ENCODE data around the gene ANKRD37.
"Not testable (repeated sequence)": the region's sequence is repeated elsewhere in the genome, so short reads cannot be mapped to it uniquely, and the experiment has no call there.

ANKRD37 gene, protein sequence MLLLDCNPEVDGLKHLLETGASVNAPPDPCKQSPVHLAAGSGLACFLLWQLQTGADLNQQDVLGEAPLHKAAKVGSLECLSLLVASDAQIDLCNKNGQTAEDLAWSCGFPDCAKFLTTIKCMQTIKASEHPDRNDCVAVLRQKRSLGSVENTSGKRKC

DNA sequence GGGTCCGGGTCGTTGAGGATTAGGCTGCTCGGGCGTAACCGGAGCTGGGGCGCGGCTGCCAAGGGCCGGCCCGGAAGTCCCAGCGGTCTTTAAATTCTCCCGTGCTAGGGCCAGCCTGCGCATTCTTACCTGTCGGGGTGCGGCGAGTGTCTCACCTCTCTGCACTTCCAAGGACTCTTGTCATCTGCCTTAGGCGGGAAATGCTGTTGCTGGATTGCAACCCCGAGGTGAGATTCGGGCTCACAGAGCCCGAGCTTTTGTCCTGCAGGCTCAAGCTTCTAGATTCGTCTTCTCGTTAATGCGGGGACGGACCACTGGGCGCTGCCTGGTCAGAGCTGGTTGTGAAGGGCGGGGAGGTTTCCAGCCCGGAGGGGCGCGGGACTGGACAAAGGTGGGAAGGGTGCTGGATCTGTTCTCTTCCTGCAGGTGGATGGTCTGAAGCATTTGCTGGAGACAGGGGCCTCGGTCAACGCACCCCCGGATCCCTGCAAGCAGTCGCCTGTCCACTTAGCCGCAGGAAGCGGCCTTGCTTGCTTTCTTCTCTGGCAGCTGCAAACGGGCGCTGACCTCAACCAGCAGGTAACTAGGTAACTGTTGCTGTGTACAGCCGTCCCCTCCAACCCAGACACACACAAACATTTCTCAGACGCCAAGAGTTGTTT lies at the start of gene ANKRD37:
ANKRD37 (plus strand) TSS at position 118 of the 662 bp plus-strand sequence; CDS start at position 201, 83 bp downstream.
- DNase-seq, result peak; percentile 57

DNA sequence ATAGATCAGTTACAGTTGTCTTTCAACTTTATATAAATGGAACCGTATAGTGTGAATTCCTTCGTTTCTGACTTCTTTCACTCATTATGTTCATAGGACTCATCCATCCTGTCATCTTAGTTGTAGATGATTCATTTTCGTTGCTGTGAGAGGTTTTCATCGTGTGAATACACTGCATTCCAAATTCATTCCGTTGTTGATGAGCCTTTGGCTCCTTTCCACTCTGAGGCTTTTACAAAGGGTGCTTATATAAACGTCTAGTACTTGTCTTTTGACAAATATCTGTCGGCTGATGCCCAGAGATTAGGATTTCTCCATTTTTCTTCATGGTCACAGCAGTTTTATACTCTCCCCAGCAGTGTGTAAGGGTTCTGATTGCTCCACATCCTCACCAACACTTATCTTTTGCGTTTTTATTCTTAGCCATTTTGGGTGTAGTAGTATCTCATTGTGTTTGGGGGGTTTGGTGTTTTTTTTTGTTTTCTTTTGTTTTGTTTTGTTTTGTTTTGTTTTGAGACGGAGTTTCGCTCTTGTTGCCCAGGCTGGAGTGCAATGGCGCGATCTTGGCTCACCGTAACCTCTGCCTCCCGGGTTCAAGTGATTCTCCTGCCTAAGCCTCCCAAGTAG lies 49.6 kb upstream of the ANKRD37 start:
- DNase-seq, result no peak

DNA sequence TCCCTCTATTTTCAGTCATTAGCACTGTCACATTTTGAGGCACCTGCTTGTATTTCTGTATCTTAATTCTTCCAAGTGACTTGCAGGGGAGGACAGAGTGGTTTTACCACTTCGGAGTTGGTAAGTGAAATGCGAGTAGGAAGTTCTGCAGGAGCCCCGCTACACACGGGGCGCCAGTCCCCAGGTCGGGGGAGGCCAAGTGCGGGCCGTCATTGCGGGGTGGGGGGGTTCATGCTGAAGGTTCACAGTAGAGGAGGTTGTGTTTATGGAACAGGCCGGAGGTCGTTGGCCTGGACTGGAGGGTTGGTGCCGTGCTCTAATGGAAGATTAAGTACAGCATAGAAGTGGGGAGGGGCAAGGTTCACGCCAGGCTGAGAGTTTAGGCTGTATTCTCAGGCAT lies 45.0 kb upstream of the ANKRD37 start:
- no peak for DNase-seq

DNA sequence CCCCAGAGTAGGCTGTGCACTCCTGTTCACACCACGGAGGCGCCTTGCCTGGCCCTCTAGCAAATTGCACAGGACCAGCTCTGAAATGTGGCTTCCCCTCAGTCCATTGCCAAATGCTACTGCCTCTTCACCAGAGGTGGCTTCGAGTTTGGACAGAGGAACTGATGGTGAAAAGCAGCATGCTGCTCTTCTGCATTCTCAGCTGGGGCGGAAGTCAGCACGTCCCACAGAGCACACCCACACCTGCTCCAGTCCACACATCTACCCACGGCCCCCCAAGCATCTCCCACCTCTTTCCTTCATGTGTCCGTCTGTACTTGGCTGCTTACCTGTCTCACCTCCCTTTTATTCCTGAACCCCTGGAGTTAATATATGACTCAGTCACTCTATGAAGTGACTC lies 44.4 kb upstream of the ANKRD37 start:
- DNase-seq, result no peak

DNA sequence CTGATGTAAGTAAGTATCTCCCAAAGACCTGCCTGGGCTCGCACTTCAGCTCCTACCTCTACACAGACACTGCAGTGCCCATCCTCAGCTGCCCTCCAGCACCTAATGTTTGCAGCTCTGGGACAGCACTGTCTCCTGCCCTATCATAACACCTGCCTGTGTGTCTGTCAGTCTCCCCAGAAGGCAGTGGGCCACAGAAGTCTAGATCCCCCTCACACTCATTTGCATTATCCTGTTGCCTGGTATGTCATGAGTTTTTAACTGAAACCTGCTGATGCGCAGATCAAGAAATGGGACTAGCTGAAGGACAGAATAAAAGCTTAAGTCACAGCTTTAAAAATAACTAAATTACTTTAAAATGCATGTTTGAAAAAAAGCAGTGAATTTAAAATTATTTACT lies 43.9 kb upstream of the ANKRD37 start:
- no peak for DNase-seq

DNA sequence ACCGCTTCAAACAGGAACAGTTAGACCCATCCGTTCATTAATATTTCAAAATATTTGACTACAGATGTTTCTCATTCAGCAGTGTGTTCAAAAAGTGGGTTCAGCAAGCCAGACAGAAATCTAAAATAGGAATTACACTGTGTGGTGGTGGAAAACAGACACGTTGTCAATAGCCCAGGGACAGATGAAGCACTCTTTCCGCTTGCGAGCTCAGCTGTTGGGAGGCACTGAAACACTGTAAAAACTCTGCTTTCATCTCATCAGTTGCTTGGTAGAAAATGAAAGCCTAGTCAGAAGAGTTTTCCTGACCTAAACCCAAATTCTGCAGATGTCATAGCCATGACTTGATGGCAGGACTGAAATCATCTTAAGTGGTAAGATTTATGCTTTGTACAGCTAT lies 39.4 kb upstream of the ANKRD37 start:
- no peak for DNase-seq

DNA sequence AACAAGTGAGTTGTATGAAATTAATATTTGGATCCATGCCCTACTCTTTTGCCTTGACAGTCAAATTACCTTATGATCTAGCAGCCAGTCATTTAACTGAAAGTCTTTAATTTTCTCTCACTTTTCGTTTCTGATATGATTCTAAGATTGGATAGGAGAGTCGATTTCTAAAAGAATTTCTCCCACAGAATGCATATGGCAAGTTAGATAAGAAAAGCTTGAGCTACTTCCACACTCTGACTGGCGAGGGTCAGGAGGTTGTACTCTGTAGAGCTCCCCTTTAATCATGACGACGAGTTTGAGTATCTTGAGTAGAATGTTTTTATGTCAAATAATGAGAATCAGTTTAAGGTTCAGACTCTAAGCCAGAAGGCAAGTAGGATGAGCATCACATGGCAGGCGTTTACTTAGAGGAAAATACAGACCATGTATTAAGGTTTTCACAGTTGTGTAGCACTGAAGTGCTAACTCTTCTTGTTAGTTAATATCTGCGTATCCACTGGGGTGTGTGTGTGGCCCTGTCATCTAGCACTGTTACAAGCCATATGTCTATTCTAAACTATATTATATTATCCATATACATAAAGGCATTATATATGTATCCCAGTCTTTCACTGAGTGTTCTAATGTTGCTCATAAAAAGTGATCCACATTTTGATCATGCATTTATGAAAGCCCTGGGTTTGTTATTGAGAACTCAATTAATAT lies 38.8 kb upstream of the ANKRD37 start:
- DNase-seq, result no peak

DNA sequence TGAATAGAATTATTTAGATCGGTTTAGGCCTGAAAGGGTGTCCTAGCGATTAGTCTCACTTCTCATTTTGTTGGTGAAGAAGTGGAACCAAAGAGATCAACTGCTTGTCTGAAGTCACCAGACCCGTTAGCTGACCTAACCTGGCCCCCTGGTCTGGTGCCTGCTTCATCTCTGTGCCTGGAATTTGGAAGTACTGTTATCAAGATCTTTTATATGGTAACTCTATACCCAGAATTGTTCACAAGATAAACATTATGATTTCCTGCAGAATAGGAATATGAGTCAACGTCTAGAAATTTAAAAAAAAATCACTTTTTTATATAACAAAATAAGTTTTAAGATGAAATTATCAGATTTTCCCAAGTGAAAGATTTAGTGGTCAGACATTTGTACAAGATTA lies 38.1 kb upstream of the ANKRD37 start:
- DNase-seq, result no peak

DNA sequence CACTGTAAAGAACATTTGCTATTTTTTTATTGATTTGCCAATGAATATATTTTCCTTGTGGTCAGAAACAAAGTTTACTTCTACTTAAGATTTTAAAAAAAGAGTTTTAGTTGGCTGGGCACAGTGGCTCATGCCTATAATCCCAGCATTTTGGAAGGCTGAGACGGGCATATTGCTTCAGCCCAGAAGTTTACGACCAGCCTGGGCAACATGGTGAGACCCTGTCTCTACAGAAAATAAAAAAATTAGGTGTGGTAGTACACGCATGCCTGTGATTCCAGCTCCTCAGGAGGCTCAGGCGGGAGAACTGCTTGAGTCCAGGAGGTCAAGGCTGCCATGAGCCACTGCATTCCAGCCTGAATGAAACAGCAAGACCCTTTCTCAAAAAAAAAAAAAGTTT lies 37.7 kb upstream of the ANKRD37 start:
- DNase-seq, result no peak

DNA sequence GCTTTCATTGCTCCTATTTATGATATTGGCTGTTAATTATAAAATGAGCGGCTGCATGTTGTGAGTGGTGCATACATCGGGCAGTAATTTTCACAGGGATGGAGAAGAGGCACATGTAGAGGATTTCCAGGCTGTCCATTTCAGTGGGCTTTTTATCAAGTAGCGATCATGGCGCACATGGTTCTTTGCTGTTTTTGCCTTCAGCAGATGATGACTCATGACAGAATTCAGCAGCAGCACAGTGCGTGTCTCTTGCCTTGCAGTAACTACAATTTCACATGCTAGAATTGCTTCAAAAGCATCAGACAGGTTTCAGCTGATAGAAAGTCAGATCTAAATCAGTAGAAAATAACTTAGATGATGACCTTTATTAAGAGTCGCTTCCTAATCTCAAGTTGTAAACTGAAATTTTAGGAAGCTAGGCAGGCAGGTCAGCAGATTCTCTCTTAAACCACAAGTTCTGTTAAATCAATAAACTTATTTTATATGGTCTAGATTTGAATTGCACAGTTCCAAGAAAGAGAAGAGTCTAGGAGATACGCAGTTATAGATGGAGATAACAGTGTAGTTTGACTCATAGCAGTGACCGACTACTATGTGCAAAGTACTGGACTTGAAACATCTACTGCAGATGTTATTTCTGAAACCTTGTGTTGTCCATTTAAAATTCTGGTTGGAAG lies 36.7 kb upstream of the ANKRD37 start:
- DNase-seq, result no peak

DNA sequence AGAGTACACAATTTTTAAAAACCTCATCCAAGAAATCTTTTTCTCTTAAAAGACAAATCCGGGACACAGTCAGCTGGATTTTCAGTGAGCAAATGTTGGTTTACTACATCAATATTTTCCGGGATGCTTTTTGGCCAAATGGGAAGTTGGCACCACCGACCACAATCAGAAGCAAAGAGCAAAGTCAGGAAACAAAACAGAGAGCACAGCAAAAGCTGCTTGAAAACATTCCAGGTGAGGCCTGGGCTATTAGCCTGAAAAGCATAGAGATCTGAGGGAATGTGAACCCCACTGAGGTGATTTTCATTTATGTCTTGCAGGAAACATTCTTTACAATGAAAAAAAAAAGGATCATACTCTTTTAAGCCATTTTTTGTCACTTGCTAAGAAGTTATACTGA lies 34.8 kb upstream of the ANKRD37 start:
- DNase-seq, result no peak

DNA sequence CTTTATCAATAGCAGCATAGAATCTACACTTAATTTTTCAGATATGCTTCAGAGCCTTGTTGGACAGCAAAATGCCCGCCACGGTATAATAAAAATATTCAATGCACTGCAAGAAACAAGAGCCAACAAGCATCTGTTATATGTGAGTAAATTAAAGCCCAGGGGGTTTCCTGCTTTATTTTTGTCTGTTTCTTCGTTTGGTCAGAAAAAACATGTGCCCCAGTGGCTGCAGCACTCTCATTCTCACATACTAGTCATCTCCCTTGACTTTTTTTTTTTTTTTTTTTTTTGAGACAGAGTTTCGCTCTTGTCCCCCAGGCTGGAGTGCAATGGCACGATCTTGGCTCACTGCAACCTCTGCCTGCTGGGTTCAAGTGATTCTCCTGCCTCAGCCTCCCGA lies 34.1 kb upstream of the ANKRD37 start:
- not testable (repeated sequence) for DNase-seq

DNA sequence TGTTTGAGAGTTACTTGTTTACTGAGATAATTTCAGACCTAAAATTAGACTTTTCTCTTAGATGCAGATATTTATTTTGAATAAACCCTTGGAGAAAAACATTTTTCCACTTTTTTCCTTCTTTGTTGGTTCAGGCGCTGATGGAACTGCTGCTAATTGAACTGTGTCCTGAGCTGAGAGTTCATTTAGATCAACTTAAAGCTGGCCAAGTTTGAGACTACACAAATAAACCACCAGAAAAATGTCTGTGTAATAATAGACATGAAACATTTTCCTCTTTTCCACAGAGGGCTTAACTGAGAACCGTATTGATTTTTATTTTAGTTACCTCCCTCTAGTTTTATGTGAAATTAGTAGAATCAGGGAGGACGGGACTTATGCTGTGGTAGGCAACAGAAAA lies 33.4 kb upstream of the ANKRD37 start:
- DNase-seq, result no peak

DNA sequence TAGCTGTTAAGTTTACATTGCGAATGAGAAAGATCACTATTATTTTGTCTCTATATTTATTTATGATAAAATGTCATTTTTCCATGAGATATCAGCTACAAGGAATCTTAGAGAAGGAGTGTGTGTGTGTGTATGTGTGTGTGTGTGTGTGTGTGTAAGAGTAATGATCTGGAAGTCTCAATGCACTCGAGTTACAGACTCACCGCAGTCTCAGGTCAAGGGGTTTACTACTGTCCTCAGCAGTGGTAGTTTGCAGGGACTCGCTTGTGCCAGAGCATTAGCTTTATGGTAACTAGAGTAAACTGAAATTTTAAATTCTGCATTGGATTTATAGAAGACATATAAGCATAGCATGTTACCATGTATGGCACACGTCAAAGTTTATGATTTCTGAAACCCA lies 31.8 kb upstream of the ANKRD37 start:
- DNase-seq, result no peak

DNA sequence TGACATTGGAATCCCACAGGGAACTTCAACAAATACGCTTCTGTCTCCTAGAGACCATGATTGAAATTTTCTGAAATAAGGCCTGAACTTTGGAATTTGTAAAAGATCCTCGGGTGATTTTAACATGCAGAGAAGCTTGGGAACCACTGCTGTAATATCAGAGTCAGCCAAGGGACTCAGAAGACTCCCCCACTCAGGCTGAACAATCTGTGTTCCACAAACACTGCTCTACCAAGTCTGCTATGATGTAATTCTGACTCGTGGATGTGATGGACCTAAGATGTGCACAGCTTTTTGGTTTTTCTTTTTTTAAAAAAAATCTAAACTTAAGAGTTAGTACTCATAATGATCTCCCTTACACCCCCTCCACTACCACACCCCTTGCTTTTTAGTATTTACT lies 26.9 kb upstream of the ANKRD37 start:
- DNase-seq, result no peak

DNA sequence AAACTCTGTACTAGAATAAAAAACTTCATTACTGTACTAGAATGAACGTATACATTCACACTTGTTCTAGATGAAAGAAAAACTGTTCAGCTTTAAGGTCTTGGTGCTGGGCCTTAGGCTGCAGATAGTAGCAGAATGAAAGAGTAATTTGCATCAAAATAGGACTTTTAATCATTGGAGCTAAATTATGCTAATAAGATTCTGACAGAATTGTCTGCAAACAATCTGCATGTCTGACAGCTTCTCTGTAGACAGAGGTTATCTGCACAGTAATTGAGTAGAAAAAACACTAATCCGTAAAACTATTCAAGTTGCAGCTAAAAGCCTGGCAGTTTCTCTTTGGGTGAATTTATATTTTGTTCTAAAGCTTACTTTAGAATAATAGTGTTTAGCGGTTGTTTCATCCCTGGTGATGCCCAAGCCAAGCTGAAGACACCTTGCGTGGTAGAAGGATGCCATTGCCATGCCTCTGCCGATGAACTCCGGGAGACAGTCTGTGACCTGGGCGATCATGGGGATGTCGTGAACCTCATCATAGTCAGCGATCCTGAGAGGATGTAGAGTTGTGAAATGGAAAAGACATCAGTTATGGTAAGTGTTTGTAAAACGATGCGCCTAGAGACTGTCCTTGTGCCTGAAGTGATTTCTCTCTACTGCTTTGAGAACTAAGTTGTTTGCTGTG lies 26.2 kb upstream of the ANKRD37 start:
- DNase-seq, result no peak

DNA sequence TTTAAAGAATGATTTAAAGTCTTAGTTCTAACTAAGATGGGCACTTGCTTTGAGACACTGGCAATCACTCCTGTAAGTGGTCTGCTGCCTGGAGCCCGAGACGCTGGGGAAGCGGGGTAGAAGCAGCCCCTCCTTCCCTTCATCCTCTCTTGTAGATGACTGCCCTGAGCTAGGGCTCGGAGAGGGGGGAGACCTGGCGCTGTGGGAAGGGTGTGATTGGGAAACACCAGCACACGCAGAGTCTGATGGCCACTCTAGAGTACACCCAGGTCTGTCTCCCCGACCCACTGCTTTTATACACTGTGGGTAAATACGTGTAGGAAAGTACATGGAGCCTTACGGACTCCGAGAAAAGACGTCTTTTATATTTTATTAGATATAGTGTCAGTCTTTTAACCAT lies 24.9 kb upstream of the ANKRD37 start:
- DNase-seq, result no peak

DNA sequence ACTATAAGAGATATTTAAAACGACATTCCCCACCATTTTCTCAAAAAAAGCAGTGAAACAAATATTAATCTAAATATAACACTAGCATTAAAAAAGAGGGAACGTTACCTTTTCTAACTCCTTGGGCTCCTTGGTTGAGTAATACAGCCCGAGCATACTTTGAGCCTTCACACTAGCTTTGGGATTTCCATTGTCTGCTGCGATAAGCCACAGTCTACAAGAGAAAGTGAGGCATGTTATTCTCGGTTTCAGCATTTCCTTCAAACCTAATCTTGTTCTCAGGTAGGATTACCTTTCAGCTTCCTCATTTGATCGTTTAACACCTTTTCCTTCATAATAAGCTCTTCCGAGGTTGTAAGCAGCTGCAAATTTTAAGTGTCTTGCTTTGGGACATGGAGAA lies 22.6 kb upstream of the ANKRD37 start:
- no peak for DNase-seq

DNA sequence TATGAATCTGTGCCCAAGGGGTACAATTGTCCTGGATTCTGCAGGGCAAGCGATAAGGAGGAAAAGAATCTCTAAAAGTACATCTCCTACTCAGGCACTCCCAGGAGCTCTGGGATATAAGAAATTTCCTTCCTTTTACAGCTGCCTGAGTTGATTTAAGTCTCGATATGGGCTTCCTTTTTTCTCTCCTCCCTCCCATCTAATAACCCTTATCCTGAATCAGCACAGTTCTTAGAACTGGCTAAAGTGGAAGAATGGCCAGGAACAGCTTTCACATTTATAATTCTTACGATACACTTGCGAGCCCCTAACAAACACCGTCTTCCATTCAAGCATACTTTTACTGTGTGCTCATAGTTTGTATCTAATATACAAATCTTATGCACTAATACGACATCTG lies 22.1 kb upstream of the ANKRD37 start:
- DNase-seq, result no peak

DNA sequence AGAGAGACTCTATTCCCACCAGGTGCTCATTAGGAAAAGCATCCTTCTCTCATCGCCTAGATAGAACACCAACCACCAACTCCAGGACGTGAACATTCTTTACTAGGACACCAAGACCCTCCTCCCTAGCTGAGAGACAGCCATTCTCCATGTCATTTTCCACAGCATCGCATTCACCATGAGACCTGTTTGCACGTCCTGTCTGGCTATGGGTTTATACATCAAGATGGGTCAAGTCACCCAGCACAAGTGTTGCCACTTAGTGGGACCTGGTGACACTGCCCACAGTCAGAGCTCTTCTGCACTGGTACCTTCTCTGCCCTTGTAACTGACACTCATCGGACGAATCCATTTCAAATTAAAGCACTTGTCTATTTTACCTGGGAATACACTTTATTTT lies 18.4 kb upstream of the ANKRD37 start:
- DNase-seq, result no peak

DNA sequence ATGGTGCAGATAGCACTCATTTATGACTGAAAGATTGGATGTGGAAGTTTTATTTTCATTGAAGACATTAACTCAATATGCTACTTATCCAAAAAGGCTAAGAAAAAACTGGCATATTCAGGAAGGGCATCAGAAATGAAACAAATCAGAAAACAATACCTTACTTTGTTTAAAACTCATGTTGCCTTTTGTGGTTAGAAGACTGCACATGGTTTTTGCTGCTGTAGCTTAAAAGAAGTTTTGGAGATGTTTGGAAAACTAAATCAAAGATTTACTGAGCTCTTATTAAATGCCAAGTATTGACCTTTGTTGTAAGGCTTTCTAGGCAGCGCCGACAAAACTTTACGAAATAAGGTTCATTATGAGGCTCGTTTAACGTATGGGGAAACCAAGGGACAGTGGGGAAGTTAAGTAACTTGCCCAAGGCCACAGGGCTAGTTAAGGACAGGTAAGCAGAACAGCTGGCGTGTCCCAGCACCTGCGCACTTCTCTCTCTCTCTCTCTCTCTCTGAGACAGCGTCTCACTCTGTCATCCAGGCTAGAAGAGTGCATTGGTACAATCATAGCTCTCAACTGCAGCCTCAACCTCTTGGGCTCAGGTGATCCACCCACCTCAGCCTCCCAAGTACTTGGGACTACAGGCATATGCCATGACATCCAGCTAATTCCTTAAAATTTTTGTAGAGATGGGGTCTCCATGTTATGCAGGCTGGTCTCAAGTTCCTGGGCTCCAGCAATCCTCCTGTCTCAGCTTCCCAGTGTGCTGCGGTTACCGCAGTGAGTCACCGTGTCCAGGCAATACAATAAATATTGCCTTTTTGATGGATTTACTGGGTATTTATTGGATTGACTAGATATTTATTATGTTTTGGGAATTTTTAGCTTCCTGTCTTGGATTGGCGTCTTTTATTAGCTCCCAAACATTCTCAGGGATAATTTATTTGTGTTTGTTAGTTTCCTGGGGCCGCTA lies 17.0 kb upstream of the ANKRD37 start:
- DNase-seq, result no peak

DNA sequence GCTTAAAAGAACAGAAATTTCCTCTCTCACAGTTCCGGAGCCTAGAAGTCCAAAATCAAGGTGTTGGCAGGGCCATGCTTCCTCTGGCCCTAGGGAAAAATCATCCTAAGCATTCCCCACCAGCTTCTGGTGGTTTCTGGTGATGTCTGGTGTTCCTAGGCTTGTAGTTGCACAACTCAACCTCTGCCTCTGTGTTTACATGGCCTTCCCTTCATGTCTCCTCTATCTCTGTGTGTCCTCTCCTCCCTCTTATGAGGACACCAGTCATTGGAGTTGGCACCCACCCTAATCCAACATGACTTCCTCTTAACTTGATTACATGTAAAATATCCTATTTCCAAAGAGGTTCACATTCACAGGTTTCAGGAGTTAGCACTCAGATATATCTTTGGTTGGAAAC lies 16.3 kb upstream of the ANKRD37 start:
- DNase-seq, result no peak

All from activated CD8-positive, alpha-beta memory T cell treated with anti-CD3 and anti-CD28 coated beads, Interleukin-2, amount 50 U/mL, for 48 hours (primary cell).